ENCODE results near the gene SLC22A31.

The SLC22A31 gene

GRCh38 chr16:89243664-89244063 is 43.3 kb upstream of the SLC22A31 start:
- no peaks in the 10 kb centered on the region for H3K9me2 ChIP-seq (ENCODE audit: low read depth, low read length)
- no peaks in the 10 kb centered on the region for H3K27me3 ChIP-seq (ENCODE audit: insufficient read depth, low read length)
- H4K20me1 ChIP-seq (ENCODE audit: insufficient read depth, low read length): no peaks in the 10 kb centered on the region
- no peak overlapping the region for H3K9ac ChIP-seq (ENCODE audit: low read length)
- H3F3A ChIP-seq (ENCODE audit: insufficient read depth, low read length): no peaks in the 10 kb centered on the region
- no peak overlapping the region for H3K4me2 ChIP-seq (ENCODE audit: low read length)
- H3K4me1 ChIP-seq (ENCODE audit: insufficient read depth, low read length, severe bottlenecking): peaks cover 5% of the 10 kb centered on the region
- H2AFZ ChIP-seq (ENCODE audit: low read length): no peak overlapping the region
- no peak overlapping the region for H3K27ac ChIP-seq (ENCODE audit: low read depth, low read length, poor library complexity, severe bottlenecking)
- no peak overlapping the region for H3K4me3 ChIP-seq (ENCODE audit: low read depth, low read length, poor library complexity, severe bottlenecking)
- no peaks in the 10 kb centered on the region for H3K36me3 ChIP-seq (ENCODE audit: insufficient read depth, low read length)
- no peaks in the 10 kb centered on the region for H3K9me3 ChIP-seq (ENCODE audit: low read length)
- H3K79me2 ChIP-seq (ENCODE audit: insufficient read depth, low read length): no peaks in the 10 kb centered on the region
- no peak for TF ChIP-seq CTCF (IDR thresholded peaks at IDR 0.05; ENCODE audit: low read length)
- TF ChIP-seq EZH2 (IDR thresholded peaks at IDR 0.05; ENCODE audit: borderline replicate concordance, low read length): no peak

DNA sequence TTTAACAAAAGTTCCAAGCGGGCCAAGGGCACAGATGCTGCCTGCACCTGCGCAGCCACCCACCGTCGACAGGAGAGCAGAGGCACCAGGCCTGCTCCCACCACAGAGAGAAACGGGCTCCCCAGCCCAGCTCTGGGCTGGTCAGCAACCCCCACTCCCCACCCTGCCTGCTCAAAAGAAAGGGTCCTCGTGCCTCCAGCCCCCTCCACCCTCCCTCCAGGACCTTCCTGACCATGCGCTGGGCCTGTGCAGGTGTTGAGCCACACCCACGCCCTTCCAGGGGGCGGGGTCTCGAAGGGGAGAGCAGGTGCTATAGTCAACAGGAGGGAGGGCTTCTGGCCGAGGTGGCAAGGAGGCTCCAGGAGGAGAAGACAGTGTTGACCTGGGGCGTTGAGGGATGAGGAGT is 42.5 kb upstream of the SLC22A31 start:
- Histone ChIP-seq H3K9me3 (ENCODE audit: low read length) (no peaks in the 10 kb centered on the region), H2AFZ (ENCODE audit: low read length) (no peak overlapping the region), H3K9ac (ENCODE audit: low read length) (no peak overlapping the region), H3K36me3 (ENCODE audit: insufficient read depth, low read length) (no peaks in the 10 kb centered on the region), H3K4me1 (ENCODE audit: insufficient read depth, low read length, severe bottlenecking) (peaks cover 5% of the 10 kb centered on the region), H3K27ac (ENCODE audit: low read depth, low read length, poor library complexity, severe bottlenecking) (no peak overlapping the region), H3K27me3 (ENCODE audit: insufficient read depth, low read length) (no peaks in the 10 kb centered on the region), H3K9me2 (ENCODE audit: low read depth, low read length) (no peaks in the 10 kb centered on the region), H3K79me2 (ENCODE audit: insufficient read depth, low read length) (no peaks in the 10 kb centered on the region), H3K4me3 (ENCODE audit: low read depth, low read length, poor library complexity, severe bottlenecking) (no peak overlapping the region), H4K20me1 (ENCODE audit: insufficient read depth, low read length) (no peaks in the 10 kb centered on the region), H3K4me2 (ENCODE audit: low read length) (no peak overlapping the region), H3F3A (ENCODE audit: insufficient read depth, low read length) (no peaks in the 10 kb centered on the region)
- TF ChIP-seq EZH2 (IDR thresholded peaks at IDR 0.05; ENCODE audit: borderline replicate concordance, low read length) (no peak), CTCF (IDR thresholded peaks at IDR 0.05; ENCODE audit: low read length) (no peak)

DNA sequence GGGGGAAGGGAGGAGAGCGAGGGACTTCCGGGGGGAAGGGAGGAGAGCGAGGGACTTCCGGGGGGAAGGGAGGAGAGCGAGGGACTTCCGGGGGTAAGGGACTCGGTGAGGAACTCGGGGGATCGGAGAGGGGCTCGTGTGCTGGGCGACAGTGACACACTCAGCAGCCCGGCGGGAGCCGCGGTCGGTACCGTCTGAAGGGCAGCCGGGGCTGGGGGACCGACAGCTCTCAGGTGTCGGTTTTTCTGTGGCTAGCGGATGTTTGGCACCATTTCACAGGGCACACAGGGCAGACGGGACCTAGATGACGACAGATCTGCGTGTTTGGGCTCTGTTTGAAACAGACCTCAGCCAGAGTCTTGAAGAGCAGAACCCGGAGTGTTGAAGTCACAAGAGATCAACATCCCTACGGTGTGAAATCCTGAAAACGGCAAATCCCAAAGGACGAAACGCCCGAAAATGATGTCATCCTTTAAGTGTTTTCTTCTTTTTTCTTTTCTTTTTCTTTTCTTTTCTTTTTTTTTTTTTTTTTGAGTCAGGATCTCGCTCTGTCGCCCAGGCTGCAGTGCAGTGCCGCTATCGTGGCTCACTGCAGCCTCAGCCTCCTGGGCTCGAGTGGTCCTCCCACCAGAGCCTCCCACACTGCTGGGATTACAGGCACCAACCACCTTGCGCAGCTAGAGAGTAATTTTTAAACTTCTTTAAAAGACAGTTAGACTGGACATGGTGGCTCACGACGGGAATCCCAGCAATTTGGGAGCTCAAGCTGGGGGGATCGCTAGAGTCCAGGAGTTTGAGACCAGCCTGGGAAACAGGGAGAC is 41.1 kb upstream of the SLC22A31 start:
- Histone ChIP-seq H2AFZ (ENCODE audit: low read length) (no peak overlapping the region), H3K4me1 (ENCODE audit: insufficient read depth, low read length, severe bottlenecking) (no peaks in the 10 kb centered on the region), H3K4me2 (ENCODE audit: low read length) (peak overlapping the region; percentile 64), H3K27ac (ENCODE audit: low read depth, low read length, poor library complexity, severe bottlenecking) (peak overlapping the region; percentile 78), H3K79me2 (ENCODE audit: insufficient read depth, low read length) (no peaks in the 10 kb centered on the region), H4K20me1 (ENCODE audit: insufficient read depth, low read length) (no peaks in the 10 kb centered on the region), H3K9me2 (ENCODE audit: low read depth, low read length) (no peaks in the 10 kb centered on the region), H3K4me3 (ENCODE audit: low read depth, low read length, poor library complexity, severe bottlenecking) (peak overlapping the region; percentile 75), H3K9ac (ENCODE audit: low read length) (peak overlapping the region; percentile 83), H3K36me3 (ENCODE audit: insufficient read depth, low read length) (no peaks in the 10 kb centered on the region), H3K9me3 (ENCODE audit: low read length) (no peaks in the 10 kb centered on the region), H3K27me3 (ENCODE audit: insufficient read depth, low read length) (no peaks in the 10 kb centered on the region), H3F3A (ENCODE audit: insufficient read depth, low read length) (no peaks in the 10 kb centered on the region)
- TF ChIP-seq CTCF (IDR thresholded peaks at IDR 0.05; ENCODE audit: low read length) (no peak), EZH2 (IDR thresholded peaks at IDR 0.05; ENCODE audit: borderline replicate concordance, low read length) (no peak)

All from OCI-LY1 (cell line).